Measurements from ENCODE around the gene TYRO3. TPM values are rescaled to one million over a fixed set of nuclear protein-coding genes. Genes with fewer than 3 reads are reported as not detected.
A peak's percentile ranks its signal among the peaks of the same experiment; 100 is the strongest.

Gene TYRO3
- total and polyA plus RNA-seq, 2 of the 13 experiments (the other 11 are each of a cell fraction or from before 2014, with no cell fraction given) = 24.0 to 43.6 TPM

DNA sequence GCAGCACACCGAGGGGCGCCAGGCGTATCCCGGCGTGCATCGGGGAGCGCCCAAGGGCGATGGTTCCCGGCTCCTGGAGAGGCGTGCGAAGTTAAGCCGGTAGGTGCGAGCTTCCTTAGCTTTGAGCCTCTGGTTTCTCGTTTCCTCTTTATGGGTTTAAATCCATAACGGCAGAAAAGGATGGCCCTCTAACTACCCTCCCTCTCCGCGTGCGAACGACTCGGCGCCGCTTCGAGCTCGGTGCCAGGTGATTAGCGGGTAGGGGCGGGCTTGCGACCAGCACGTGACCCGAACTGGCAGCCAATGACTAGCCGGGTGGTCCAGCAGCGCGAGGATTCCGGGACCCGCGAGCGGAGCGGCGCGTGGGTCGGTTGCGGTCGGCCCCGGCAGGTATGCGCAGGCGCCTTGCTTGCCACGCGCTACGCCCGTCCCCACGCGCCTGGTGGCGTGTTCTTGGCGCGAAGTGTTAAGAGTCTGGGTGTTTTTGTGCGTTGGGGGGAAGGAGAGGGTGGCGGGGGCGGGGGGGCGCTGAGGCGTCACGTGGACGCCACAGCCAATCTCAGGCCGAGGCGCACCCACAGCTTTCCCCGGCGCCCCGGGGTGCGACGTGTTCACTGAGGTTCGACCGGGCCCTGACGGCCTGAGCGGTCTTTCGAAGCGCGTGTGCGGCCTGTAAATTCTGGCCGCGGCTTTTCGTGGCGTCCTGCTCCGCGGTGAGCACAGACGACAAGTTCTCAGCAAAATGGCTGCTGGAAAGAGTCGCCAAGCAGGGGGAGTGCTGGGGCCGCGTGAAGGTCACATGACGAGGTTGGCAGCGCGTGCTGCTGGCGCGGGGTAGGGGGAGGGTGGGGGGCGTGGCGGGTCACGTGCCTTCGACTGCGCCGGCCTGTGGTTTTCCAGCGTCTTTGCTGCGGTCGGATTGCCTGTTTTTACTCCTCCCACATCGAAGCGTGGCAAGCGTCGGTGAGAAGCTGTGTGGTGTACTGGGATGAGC lies 62.5 kb downstream of the TYRO3 start (continued):
- TF ChIP-seq, protein P1, sequence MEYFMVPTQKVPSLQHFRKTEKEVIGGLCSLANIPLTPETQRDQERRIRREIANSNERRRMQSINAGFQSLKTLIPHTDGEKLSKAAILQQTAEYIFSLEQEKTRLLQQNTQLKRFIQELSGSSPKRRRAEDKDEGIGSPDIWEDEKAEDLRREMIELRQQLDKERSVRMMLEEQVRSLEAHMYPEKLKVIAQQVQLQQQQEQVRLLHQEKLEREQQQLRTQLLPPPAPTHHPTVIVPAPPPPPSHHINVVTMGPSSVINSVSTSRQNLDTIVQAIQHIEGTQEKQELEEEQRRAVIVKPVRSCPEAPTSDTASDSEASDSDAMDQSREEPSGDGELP (IDR thresholded peaks at IDR 0.05; ENCODE audit: borderline replicate concordance, low read depth) = peak; percentile 82; the same call in 1 of the 2 replicates
- peak; percentile 70; the same call in 1 of the 2 replicates for TF ChIP-seq YEATS4 (CRISPR knock-in tag; IDR thresholded peaks at IDR 0.05; ENCODE audit: borderline replicate concordance)
- no peak for TF ChIP-seq MAFF (IDR thresholded peaks at IDR 0.05; ENCODE audit: low read depth, low read length)
- peak; percentile 91 for TF ChIP-seq ZNF232 (CRISPR knock-in tag; IDR thresholded peaks at IDR 0.05; ENCODE audit: borderline replicate concordance)
- peak; percentile 74 for TF ChIP-seq MED1 (CRISPR knock-in tag; IDR thresholded peaks at IDR 0.05)
- peak; percentile 53; the same call in 1 of the 2 replicates for TF ChIP-seq ZNF34 (CRISPR knock-in tag; IDR thresholded peaks at IDR 0.05; ENCODE audit: borderline replicate concordance)
- TF ChIP-seq, protein P2, sequence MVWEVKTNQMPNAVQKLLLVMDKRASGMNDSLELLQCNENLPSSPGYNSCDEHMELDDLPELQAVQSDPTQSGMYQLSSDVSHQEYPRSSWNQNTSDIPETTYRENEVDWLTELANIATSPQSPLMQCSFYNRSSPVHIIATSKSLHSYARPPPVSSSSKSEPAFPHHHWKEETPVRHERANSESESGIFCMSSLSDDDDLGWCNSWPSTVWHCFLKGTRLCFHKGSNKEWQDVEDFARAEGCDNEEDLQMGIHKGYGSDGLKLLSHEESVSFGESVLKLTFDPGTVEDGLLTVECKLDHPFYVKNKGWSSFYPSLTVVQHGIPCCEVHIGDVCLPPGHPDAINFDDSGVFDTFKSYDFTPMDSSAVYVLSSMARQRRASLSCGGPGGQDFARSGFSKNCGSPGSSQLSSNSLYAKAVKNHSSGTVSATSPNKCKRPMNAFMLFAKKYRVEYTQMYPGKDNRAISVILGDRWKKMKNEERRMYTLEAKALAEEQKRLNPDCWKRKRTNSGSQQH (CRISPR knock-in tag; IDR thresholded peaks at IDR 0.05; ENCODE audit: low read depth) = peak; percentile 36; the same call in 1 of the 2 replicates
- TF ChIP-seq HNF4G (IDR thresholded peaks at IDR 0.05; ENCODE audit: borderline replicate concordance, low read depth, low read length) = no peak
- no peak; the same call in 1 of the 2 replicates for TF ChIP-seq HNF4G (CRISPR knock-in tag; IDR thresholded peaks at IDR 0.05; ENCODE audit: borderline replicate concordance, low read depth)
- TF ChIP-seq, protein P3, sequence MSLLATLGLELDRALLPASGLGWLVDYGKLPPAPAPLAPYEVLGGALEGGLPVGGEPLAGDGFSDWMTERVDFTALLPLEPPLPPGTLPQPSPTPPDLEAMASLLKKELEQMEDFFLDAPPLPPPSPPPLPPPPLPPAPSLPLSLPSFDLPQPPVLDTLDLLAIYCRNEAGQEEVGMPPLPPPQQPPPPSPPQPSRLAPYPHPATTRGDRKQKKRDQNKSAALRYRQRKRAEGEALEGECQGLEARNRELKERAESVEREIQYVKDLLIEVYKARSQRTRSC (CRISPR knock-in tag; IDR thresholded peaks at IDR 0.05; ENCODE audit: low read depth) = peak; percentile 92
- TF ChIP-seq, protein P4, sequence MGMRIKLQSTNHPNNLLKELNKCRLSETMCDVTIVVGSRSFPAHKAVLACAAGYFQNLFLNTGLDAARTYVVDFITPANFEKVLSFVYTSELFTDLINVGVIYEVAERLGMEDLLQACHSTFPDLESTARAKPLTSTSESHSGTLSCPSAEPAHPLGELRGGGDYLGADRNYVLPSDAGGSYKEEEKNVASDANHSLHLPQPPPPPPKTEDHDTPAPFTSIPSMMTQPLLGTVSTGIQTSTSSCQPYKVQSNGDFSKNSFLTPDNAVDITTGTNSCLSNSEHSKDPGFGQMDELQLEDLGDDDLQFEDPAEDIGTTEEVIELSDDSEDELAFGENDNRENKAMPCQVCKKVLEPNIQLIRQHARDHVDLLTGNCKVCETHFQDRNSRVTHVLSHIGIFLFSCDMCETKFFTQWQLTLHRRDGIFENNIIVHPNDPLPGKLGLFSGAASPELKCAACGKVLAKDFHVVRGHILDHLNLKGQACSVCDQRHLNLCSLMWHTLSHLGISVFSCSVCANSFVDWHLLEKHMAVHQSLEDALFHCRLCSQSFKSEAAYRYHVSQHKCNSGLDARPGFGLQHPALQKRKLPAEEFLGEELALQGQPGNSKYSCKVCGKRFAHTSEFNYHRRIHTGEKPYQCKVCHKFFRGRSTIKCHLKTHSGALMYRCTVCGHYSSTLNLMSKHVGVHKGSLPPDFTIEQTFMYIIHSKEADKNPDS (CRISPR knock-in tag; IDR thresholded peaks at IDR 0.05) = peak; percentile 74; the same call in 1 of the 2 replicates
- peak; percentile 99 for TF ChIP-seq NFIB (CRISPR knock-in tag; IDR thresholded peaks at IDR 0.05; ENCODE audit: borderline replicate concordance)
- TF ChIP-seq NONO (IDR thresholded peaks at IDR 0.05) = no peak
- peak; percentile 96 for TF ChIP-seq NONO (CRISPR knock-in tag; conservative IDR thresholded peaks at IDR 0.05)
- TF ChIP-seq ZNF253 (CRISPR knock-in tag; IDR thresholded peaks at IDR 0.05; ENCODE audit: borderline replicate concordance) = peak; percentile 97; the same call in 1 of the 2 replicates
- TF ChIP-seq ZNF263 (CRISPR knock-in tag; IDR thresholded peaks at IDR 0.05) = peak; percentile 76
- TF ChIP-seq, protein P5, sequence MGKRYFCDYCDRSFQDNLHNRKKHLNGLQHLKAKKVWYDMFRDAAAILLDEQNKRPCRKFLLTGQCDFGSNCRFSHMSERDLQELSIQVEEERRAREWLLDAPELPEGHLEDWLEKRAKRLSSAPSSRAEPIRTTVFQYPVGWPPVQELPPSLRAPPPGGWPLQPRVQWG (CRISPR knock-in tag; IDR thresholded peaks at IDR 0.05; ENCODE audit: borderline replicate concordance, low read depth) = no peak
- peak; percentile 91; the same call in 1 of the 2 replicates for TF ChIP-seq ZNF446 (CRISPR knock-in tag; IDR thresholded peaks at IDR 0.05)

All from HepG2 (cell line).